ENCODE measurements around the gene ACO2.

Gene ACO2

GRCh38 chr22:41524809-41525449 lies 56.0 kb downstream of the ACO2 start:
- peak; percentile 84 for DNase-seq

DNA sequence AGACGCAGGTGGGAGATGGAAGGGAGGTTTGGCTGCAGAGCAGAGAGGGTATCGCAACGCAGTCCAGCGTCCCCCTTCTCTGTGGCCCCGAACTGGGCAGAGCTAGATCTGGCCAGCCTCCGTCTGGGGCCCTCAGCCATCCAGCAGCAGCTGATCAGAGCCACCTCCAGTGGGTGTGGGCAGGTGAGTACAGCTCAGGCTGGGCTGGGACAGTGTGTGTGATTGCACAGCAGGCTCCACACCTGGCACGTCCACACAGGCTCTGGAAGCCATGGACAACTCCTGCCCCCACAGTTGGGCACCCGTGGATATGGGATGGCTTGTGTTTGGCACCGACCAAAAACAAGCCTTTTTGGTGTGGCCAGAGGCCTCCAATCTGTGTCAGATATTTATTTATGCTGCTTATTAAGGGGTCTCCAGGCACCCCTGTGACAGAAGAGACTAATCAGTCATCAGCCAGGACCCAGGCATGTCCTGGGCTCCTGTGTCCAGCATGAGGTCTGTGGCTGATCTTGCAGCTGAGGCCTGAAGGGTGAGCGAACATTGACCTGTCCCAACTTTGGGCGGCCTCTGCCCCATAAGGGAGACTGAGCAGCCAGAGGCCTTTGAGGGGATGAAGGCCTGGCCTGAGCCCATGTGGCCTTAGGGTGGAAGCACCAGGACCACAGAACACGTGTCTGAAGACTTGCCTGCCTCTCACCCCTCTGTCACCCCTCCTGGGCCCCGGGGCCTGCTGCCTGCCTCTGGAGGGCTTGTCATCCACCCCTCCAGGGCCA lies 56.7 kb downstream of the ACO2 start:
- DNase-seq = no peak

- DNase-seq = no peak
Observed at GRCh38 chr22:41526226-41526829, 57.4 kb downstream of the ACO2 start.

GRCh38 chr22:41526830-41527799 lies 58.2 kb downstream of the ACO2 start:
- DNase-seq = peak; percentile 89

DNA sequence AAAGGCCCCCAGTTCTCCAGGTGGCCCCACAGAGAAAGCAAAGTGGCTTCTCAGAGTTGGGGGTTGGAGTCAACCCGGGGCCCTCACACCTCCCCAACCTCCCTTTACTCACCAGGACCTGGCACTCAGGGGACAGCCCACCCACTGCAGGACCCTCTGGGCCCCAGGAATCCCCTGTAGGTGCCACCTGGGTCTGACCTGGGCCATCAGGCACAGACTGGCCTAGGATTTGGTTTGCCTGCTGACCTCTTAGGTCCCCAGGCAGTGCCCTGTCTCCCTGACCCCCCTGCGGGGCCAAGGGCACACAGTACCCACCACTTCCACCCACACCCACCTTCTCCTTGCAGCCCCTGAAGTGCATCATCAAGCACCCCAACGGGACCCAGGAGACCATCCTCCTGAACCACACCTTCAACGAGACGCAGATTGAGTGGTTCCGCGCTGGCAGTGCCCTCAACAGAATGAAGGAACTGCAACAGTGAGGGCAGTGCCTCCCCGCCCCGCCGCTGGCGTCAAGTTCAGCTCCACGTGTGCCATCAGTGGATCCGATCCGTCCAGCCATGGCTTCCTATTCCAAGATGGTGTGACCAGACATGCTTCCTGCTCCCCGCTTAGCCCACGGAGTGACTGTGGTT lies 59.3 kb downstream of the ACO2 start:
- DNase-seq = no peak

DNA sequence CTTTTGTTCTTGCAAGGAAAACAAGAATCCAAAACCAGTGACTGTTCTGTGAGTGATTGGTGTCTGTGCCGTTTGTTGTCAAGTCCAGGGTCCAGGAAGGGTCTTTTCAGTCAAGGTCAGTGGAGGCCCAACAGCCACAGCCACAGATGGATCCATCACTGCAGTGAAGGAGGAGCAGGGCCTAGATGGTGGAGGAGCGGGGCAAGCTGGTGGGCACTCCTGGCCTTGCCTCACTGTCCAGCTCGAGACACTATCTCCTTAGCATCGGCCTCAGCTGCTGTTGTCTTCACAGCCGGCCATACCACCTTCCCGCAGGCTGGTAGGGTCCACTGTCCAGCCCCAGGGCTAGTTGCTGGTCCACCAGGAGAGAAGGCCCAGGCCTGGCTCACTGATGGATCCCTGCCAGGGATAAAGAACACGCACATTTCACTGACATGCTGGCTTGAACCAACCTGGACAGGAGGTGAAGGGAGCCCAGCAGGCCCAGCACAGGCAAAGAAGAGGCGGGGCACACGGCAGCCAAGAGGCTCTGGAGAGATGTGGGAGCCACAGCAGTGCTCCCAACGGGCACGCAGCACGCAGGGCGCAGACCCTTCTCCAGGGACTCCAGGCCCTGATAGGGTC lies 60.1 kb downstream of the ACO2 start:
- DNase-seq = no peak

DNA sequence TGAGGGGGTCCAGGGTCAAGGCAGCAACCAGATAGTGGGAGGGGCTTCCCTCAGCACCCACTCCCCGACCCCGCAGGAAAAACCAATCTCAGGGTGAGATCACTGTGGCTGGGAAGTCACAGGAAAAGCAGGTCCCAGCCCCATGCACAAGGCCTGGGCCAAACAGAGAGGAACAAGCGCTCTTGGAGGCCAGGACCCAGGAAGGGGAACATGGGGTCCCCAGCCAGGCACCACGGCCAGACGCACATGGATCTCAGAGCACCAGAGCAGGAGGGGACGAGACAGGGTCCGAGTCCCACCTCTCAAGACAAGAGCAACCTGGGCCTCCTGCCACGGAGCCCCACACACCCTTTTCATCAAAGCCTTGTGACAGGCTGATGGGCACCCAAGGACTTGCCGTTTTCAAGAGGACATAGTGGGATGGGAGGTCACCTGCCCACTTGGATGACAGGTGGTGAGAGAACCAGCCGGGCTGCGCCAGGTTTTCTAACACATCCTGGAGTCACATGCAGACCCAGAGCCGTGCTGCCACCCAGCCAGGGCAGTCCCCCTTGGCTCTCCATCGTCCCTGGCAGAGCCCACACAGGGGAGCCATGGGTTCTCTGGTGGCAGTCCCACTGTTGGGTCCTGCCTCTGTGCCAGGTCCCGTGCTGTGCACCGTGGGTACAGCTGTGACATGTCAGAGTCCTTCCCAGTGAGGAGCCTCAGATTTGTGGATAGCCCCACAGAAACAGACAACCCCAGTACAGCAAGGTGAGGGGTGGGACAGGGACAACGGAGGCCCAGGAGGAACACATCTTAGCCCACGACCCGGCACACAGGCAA lies 62.2 kb downstream of the ACO2 start:
- no peak for DNase-seq

- no peak for DNase-seq
Observed at GRCh38 chr22:41531715-41532477, 63.0 kb downstream of the ACO2 start.

DNA sequence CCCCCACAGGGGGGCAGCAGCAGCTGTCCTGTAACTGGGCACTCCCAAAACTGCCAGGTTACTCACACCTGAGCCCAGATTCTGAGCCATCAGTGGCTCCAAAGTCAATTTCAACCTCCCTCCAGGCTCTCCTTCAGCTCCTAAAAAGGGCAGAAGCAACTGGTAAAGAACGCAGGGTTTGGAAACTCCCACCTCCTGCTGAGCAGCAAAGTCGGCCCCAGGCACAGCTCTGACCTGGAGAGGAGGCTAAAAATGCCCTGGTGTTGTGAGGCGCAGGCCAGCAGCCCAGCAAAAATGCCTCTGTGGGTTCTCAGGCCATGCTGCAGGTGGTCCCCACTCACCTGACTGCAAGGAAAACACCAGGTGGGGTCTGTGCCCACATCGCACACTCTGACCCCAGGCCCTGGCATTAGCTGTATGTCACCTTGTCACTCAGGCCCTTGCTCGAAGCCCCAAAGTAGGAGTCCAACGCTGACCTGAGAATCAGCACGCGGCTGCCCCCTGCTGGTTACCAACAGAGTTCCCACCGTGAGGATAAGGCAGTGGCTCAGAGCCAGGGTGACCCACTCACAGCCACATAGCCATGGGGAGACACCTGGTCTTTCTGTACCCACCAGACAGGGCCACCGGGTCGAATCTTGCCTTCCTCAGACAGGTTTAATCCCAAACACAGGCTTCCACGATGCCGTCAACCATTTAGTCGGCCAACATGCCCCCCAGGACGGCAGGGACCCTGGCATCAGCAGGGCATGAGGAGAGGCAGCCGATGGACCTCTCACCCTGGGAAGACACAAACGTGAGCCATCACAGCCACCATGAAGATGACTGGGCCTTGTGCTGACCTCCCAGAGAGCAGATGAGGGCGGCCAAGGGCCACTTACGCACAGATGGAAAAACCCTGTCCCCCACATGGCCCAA lies 64.2 kb downstream of the ACO2 start:
- peak; percentile 88 for DNase-seq

GRCh38 chr22:41534219-41534618 lies 65.3 kb downstream of the ACO2 start:
- no peak for DNase-seq

GRCh38 chr22:41535244-41535643 lies 66.3 kb downstream of the ACO2 start:
- no peak for DNase-seq

DNA sequence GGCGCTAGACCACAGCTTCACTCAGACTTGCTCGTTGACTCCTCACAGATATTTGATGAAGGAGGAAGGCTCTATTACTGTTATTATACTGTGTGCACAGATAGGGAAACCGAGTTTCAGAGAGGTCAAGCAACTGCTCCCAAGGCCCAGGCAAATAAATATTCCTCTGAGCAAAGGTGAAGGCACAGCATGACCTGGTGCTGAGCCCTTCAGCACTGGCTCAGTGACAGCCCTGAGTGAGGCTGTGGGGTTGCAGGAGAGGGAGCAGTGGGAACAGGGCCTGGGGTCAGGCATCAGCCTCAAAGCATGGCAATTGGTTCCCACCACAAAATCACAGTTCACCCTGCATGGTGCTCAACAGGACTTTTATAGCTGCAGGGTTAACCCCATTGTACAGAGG lies 68.3 kb downstream of the ACO2 start:
- no peak for DNase-seq

DNA sequence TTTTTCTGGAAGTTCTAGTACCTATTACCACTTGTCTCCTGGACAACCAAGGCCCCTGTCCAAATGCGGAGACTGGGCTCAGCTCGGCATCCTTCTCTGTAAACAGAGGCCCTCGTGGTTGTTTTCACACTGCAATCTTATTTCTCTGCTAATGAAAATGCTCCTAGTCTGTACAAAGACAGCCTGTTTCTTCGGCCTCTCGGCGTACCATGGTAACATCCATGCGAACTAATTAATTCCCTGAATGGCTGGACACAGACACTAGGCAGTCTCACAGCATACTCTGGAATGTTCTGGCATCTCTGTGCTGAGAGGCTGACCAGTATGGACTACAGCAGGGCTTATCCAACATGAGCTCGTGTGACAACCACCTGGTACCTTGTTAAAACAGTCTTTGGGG lies 69.7 kb downstream of the ACO2 start:
- DNase-seq = no peak

GRCh38 chr22:41539146-41540005 lies 70.5 kb downstream of the ACO2 start:
- DNase-seq = no peak

GRCh38 chr22:41540006-41540315 lies 71.0 kb downstream of the ACO2 start:
- no peak for DNase-seq

DNA sequence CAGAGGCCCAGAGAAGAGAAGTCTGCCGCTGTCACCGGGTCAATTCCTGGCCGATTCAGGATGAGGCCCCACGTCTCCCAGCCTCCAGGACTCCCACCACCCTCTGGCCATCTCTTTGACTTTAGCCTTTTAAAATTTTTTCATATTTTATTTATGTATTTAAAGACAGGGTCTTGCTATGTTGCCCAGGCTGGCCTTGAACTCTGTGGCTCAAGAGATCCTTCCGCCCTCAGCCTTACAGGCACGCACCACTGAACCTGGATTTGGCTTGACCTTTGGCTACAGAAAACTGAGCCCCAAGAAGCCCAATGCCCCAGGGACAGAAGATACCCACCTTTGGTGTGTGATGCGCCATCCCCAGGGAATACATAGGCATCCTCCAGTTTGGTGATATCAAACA lies 71.4 kb downstream of the ACO2 start:
- DNase-seq = no peak

GRCh38 chr22:41541484-41541883 lies 72.6 kb downstream of the ACO2 start:
- DNase-seq = no peak

- DNase-seq = no peak
Observed at GRCh38 chr22:41542224-41542623, 73.3 kb downstream of the ACO2 start.

Measured in activated effector memory CD4-positive, alpha-beta T cell treated with anti-CD3 and anti-CD28 coated beads, Interleukin-2, amount 50 U/mL, for 16 hours (primary cell).